SK-N-SH treated with all-trans-retinoic acid at 6 μM for 48 hours (cell line): Measurements from ENCODE around the gene HAUS8.
A peak's percentile ranks its signal among the peaks of the same experiment; 100 is the strongest.

Experiments
- ATAC-seq: fragments of 200-7000 bp; cut with Tn5 transposase; 3 replicates; pipeline ENCODE4 v1.9.1; 2020; ENCODE audit warnings: mild to moderate bottlenecking, moderate library complexity
- ARNTL ChIP-seq: fragments of 450-650 bp; formaldehyde crosslinking; IDR thresholded peaks from 2 replicates; pipeline ENCODE4 v1.5.0; 2020; ENCODE audit warnings: low read depth, mild to moderate bottlenecking, moderate library complexity, borderline replicate concordance
- BACH2 ChIP-seq: fragments of 250-450 bp; sonication (Bioruptor Pico); IDR thresholded peaks from 2 replicates; pipeline ENCODE4 v1.9.0; 2021; ENCODE audit warnings: mild to moderate bottlenecking, borderline replicate concordance
- CREB5 ChIP-seq: fragments of 250-450 bp; sonication (Bioruptor Pico); IDR thresholded peaks from 2 replicates; pipeline ENCODE4 v1.5.1; 2020; ENCODE audit warnings: low read depth, mild to moderate bottlenecking, moderate library complexity
- CSDC2 ChIP-seq: fragments of 250-450 bp; sonication (Bioruptor Pico); IDR thresholded peaks from 2 replicates; pipeline ENCODE4 v1.5.0; 2020; ENCODE audit warnings: mild to moderate bottlenecking, moderate library complexity
- CSRNP3 ChIP-seq: fragments of 250-450 bp; sonication (Bioruptor Pico); IDR thresholded peaks from 2 replicates; pipeline ENCODE4 v1.5.1; 2021; ENCODE audit warnings: mild to moderate bottlenecking, moderate library complexity
- ESRRG ChIP-seq: fragments of 250-450 bp; sonication (Bioruptor Pico); IDR thresholded peaks from 2 replicates; pipeline ENCODE4 v1.6.1; 2021; ENCODE audit warnings: mild to moderate bottlenecking
- GLIS3 ChIP-seq: fragments of 250-450 bp; sonication (Bioruptor Pico); IDR thresholded peaks from 2 replicates; pipeline ENCODE4 v1.5.0; 2020; ENCODE audit warnings: mild to moderate bottlenecking, moderate library complexity
- ISL1 ChIP-seq: fragments of 250-450 bp; sonication (Bioruptor Pico); IDR thresholded peaks from 2 replicates; pipeline ENCODE4 v2.1.2; 2022; ENCODE audit warnings: mild to moderate bottlenecking, moderate library complexity
- OSR1 ChIP-seq: fragments of 250-450 bp; sonication (Bioruptor Pico); IDR thresholded peaks from 2 replicates; pipeline ENCODE4 v1.8.0; 2022; ENCODE audit warnings: moderate library complexity, mild to moderate bottlenecking, inconsistent platforms
- PATZ1 ChIP-seq: fragments of 250-450 bp; sonication (Bioruptor Pico); IDR thresholded peaks from 2 replicates; pipeline ENCODE4 v1.8.0; 2020; ENCODE audit warnings: mild to moderate bottlenecking, moderate library complexity, borderline replicate concordance
- PPARA ChIP-seq: fragments of 250-450 bp; sonication (Bioruptor Pico); IDR thresholded peaks from 2 replicates; pipeline ENCODE4 v1.5.0; 2020; ENCODE audit warnings: mild to moderate bottlenecking, borderline replicate concordance
- RARB ChIP-seq: fragments of 250-450 bp; sonication (Bioruptor Pico); IDR thresholded peaks from 2 replicates; pipeline ENCODE4 v1.8.0; 2021; ENCODE audit warnings: mild to moderate bottlenecking, moderate library complexity
- SNAI2 ChIP-seq: fragments of 250-450 bp; sonication (Bioruptor Pico); IDR thresholded peaks from 2 replicates; pipeline ENCODE4 v1.5.0; 2020; ENCODE audit warnings: mild to moderate bottlenecking, moderate library complexity
- TCF4 ChIP-seq: fragments of 250-450 bp; sonication (Bioruptor Pico); IDR thresholded peaks from 2 replicates; pipeline ENCODE4 v1.8.0; 2021; ENCODE audit warnings: mild to moderate bottlenecking, moderate library complexity, borderline replicate concordance
- TOX ChIP-seq: fragments of 250-450 bp; sonication (Bioruptor Pico); IDR thresholded peaks from 2 replicates; pipeline ENCODE4 v1.8.0; 2021; ENCODE audit warnings: mild to moderate bottlenecking, moderate library complexity, borderline replicate concordance
- TSHZ2 ChIP-seq: fragments of 250-450 bp; sonication (Bioruptor Pico); IDR thresholded peaks from 2 replicates; pipeline ENCODE4 v1.5.0; 2020; ENCODE audit warnings: mild to moderate bottlenecking, moderate library complexity
- ZC3H10 ChIP-seq: fragments of 250-450 bp; sonication (Bioruptor Pico); IDR thresholded peaks from 2 replicates; pipeline ENCODE4 v1.5.1; 2021; ENCODE audit warnings: mild to moderate bottlenecking, moderate library complexity
- ZFP30 ChIP-seq: fragments of 450-650 bp; formaldehyde crosslinking; IDR thresholded peaks from 2 replicates; pipeline ENCODE4 v1.5.0; 2022; ENCODE audit warnings: mild to moderate bottlenecking, moderate library complexity
- ZNF565 ChIP-seq: fragments of 450-650 bp; formaldehyde crosslinking; conservative IDR thresholded peaks from 2 replicates; pipeline ENCODE4 v1.5.0; 2020; ENCODE audit warnings: low read depth, mild to moderate bottlenecking, moderate library complexity
- ZNF70 ChIP-seq: fragments of 450-650 bp; formaldehyde crosslinking; IDR thresholded peaks from 2 replicates; pipeline ENCODE4 v1.5.0; 2020; ENCODE audit warnings: mild to moderate bottlenecking, moderate library complexity
- ZNF8 ChIP-seq: fragments of 450-650 bp; formaldehyde crosslinking; IDR thresholded peaks from 2 replicates; pipeline ENCODE4 v1.5.0; 2020; ENCODE audit warnings: mild to moderate bottlenecking, moderate library complexity

HAUS8 gene

GRCh38 chr19:17049711-17050280 is 25.5 kb downstream of the HAUS8 start:
- TF ChIP-seq TSHZ2 = no peak
- no peak for TF ChIP-seq RARB
- no peak for TF ChIP-seq ZNF8
- TF ChIP-seq ISL1 (CRISPR knock-in tag) = no peak
- TF ChIP-seq GLIS3 (CRISPR knock-in tag) = no peak
- no peak for TF ChIP-seq SNAI2
- no peak for TF ChIP-seq CSDC2
- TF ChIP-seq ZNF565 (CRISPR knock-in tag) = no peak
- TF ChIP-seq TOX (CRISPR knock-in tag) = no peak
- TF ChIP-seq CSRNP3 (CRISPR knock-in tag) = no peak
- no peak for TF ChIP-seq OSR1
- TF ChIP-seq ZC3H10 = no peak
- no peak for TF ChIP-seq PATZ1 (CRISPR knock-in tag)
- no peak for TF ChIP-seq TCF4
- TF ChIP-seq ARNTL (CRISPR knock-in tag) = no peak
- TF ChIP-seq ZFP30 (CRISPR knock-in tag) = no peak
- TF ChIP-seq BACH2 (CRISPR knock-in tag) = no peak
- no peak for TF ChIP-seq CREB5 (CRISPR knock-in tag)
- TF ChIP-seq ESRRG = no peak
- no peak for TF ChIP-seq ZNF70

GRCh38 chr19:17048885-17049453 is 26.3 kb downstream of the HAUS8 start:
- no peak for ATAC-seq
- TF ChIP-seq PPARA (CRISPR knock-in tag) (no peak), CREB5 (CRISPR knock-in tag) (no peak), TOX (CRISPR knock-in tag) (no peak), PATZ1 (CRISPR knock-in tag) (no peak), ISL1 (CRISPR knock-in tag) (no peak), ZFP30 (CRISPR knock-in tag) (no peak)

More at GRCh38 chr19:17049711-17050280, 25.5 kb downstream of the HAUS8 start:
- ATAC-seq = peak; percentile 80
